Central memory CD8-positive, alpha-beta T cell (primary cell): Measurements from ENCODE around the gene KPNA5.
"Not testable (repeated sequence)": the region's sequence is repeated elsewhere in the genome, so short reads cannot be mapped to it uniquely, and the experiment has no call there.

Source experiments
- ATAC-seq: fragments of 150-1000 bp; cut with Tn5 transposase; replicated peaks from 2 replicates; pipeline ENCODE4 v1.10.0; 2022; ENCODE audit warnings: mild to moderate bottlenecking, moderate FRiP score, moderate number of reproducible peaks; ENCODE audit not compliant: poor library complexity, severe bottlenecking; ENCODE audit errors: extremely low read depth
- DNase-seq, 2 donors: peaks; one replicate each; pipeline ENCODE4 v3.0.0; 2021; ENCODE audit warnings: low spot score in 2 of 2
- H3K27ac Mint-ChIP-seq: one replicate; pipeline ENCODE4 v1.8.0; 2022; ENCODE audit warnings: low read depth, mild to moderate bottlenecking, moderate library complexity, mixed read lengths
- H3K27me3 Mint-ChIP-seq: one replicate; pipeline ENCODE4 v1.8.0; 2022; ENCODE audit warnings: mixed read lengths
- H3K36me3 Mint-ChIP-seq: one replicate; pipeline ENCODE4 v1.8.0; 2022; ENCODE audit warnings: mild to moderate bottlenecking, moderate library complexity, mixed read lengths; ENCODE audit not compliant: insufficient read depth
- H3K4me1 Mint-ChIP-seq: one replicate; pipeline ENCODE4 v1.8.0; 2022; ENCODE audit warnings: mixed read lengths
- H3K4me3 Mint-ChIP-seq: one replicate; pipeline ENCODE4 v1.8.0; 2022; ENCODE audit warnings: mild to moderate bottlenecking, moderate library complexity, mixed read lengths
- H3K9me3 Mint-ChIP-seq: one replicate; pipeline ENCODE4 v1.8.0; 2022; ENCODE audit warnings: mixed read lengths

KPNA5 gene

DNA sequence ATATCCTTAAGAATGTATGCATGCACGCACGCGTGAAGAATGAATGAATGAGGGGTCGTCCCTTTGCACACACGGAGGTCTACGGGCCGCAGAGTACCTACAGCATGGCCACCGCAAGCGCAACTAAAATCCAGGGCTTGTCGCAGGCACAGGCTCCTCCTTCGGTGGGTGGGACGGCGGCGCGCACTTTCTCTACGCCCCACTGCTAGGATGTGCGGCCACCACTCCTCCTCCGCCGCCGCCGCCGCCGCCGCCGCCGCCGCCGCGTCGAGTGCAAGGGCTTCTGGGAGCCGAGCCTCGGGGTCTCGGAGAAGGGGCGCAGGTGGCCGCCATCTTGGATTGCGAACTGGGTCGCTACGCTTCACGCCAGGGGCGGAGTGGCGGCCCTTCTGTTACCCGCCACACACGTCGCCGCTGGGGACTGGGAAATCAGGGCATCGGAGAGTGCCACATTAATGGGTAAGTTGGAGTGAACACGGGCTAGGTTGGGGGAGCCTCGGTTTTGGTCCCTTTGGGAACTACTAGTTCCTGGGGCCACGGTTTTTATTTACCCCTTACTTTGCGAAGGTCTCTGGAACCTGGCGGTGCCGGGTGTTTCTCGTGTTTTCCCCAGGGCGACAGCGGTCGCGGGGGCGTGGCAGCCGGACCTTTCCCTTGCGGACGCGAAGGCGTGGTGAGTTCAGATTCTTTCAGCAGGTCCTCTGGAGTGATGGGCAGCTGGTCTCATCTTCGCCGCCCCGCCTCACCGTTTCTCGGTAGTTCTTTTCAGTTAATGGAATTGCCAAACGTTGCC is at the start of gene KPNA5:
Gene KPNA5 (plus strand): TSS at position 332 of the 793 bp plus-strand sequence. CDS start 124 bp downstream, at position 456.
- peak; percentile 78 to 82 for DNase-seq
- peaks cover 20% of the 10 kb centered on the region for H3K36me3 Mint-ChIP-seq
- ATAC-seq = peak; percentile 92
- H3K4me3 Mint-ChIP-seq = peak within 1 kb of the TSS; percentile 99
- H3K4me1 Mint-ChIP-seq = peaks cover 31% of the 10 kb centered on the region
- H3K27me3 Mint-ChIP-seq = no peaks in the 10 kb centered on the region
- peak within 1 kb of the TSS; percentile 99 for H3K27ac Mint-ChIP-seq
- H3K9me3 Mint-ChIP-seq = no peaks in the 10 kb centered on the region

DNA sequence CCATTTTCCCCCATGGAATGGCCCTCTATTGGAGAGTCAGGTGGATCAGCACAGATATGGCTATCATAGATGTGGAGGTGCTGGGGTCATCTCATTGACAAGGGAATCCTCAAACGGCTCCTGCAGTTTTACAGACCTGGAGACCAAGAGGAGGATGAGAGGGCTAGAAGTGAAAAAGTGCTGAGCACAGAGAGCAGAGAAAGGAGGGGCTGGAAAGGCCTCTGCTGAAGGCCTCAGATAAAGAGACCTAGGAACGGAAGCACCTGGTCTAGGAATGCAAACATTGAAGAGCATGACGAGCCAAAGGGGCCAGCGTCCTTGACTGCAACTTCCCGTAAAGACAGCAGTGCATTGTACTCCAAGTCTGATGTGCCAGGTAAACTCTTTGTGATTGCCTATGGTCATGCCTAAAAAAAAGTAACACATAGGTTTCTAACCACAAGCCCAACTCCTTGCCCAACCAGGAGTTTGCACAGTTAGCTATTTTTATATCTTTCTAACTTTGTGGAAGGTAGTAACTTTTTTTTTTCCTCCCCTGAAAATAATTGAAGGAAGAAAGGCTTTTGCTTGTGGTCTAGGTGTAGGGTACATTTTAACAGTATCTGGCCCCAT is 49.5 kb upstream of the KPNA5 start:
- Mint-ChIP-seq H3K27me3 (no peaks in the 10 kb centered on the region), H3K27ac (no peak overlapping the region), H3K4me3 (no peak overlapping the region), H3K4me1 (no peaks in the 10 kb centered on the region), H3K9me3 (no peaks in the 10 kb centered on the region), H3K36me3 (peaks cover 12% of the 10 kb centered on the region)
- DNase-seq = no peak
- ATAC-seq = no peak

DNA sequence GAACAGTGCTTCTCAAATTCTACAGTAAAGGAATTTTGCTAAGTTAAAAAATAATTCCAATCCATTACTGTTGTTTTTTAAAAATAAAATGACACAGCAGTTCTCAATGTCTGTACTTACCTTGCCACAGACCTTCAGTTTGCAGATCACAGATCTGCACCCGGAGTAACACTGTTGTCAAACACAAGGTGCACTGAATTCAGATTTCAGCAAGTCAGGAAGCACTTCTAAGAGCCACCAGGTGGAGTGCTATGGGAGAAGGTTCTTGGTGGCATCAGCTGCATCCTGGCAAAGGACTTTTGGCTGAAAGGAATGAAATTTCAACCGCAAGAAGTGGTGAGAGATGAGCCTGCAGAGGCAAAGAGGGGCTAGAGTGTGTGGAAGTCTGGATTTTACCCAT is 47.3 kb upstream of the KPNA5 start:
- Mint-ChIP-seq H3K9me3 (no peaks in the 10 kb centered on the region), H3K27me3 (no peaks in the 10 kb centered on the region), H3K4me1 (no peaks in the 10 kb centered on the region), H3K27ac (no peak overlapping the region), H3K36me3 (peaks cover 16% of the 10 kb centered on the region), H3K4me3 (no peak overlapping the region)
- no peak for DNase-seq
- ATAC-seq = no peak

DNA sequence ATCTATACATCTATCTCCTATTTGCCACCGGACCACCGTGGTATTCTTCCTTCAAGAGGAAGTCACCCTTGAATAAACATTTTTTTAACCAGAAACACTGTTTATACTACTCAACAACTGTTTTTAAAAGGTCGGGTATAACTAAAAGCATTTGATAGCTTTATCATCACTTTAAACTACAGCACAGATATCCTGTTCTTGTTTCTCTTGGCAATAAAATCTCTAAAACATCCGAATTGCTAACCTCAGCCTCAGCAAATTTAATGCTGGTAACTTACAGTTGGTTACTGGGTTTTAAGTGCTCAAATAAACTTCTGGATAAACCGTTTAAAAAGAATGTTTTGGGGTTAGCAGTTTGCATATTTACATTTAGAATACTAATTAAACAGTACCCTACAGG is 32.9 kb upstream of the KPNA5 start:
- Mint-ChIP-seq H3K27ac (no peak overlapping the region), H3K4me3 (no peak overlapping the region), H3K36me3 (peaks cover 22% of the 10 kb centered on the region), H3K4me1 (peaks cover 15% of the 10 kb centered on the region), H3K27me3 (no peaks in the 10 kb centered on the region), H3K9me3 (no peaks in the 10 kb centered on the region)
- ATAC-seq = no peak
- DNase-seq = no peak

DNA sequence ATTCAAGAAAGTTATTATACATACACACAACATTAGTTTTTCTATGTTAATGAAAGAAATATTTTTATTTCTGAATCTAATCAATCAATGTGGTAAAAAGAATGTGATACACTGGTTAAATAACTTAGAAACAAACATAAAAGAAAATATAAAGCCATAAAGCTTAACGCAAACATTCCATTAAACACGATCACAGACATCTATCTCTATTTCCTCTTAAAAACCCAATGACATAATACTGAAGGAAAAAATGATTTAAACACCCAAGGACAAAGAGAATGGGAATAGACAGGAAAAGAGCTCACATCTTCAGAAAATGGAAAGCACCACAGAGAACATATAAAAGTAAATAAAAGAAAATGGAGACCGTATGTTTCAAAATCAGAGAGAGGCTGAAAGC is 31.9 kb upstream of the KPNA5 start:
- Mint-ChIP-seq H3K4me1 (peaks cover 15% of the 10 kb centered on the region), H3K36me3 (peaks cover 27% of the 10 kb centered on the region), H3K9me3 (no peaks in the 10 kb centered on the region), H3K4me3 (no peak overlapping the region), H3K27me3 (no peaks in the 10 kb centered on the region), H3K27ac (no peak overlapping the region)
- ATAC-seq = no peak
- DNase-seq = no peak

DNA sequence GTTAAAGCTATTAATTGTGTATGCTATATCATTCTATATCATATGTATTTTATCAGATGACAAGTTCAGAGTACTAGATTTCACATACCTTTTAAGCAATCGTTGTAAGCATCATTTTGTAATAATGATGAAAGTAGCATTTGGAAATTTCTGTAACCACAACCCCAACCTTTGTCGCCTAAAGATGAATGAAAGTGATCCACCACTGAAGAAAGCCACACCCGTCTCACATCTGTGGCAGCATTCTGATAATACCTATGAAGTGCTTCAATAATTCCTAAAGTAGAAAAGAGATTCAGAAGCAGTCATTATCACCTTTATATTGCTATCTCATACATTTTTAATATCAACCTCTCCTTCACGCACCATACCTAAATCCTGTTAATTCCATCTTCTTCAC is 29.1 kb upstream of the KPNA5 start:
- ATAC-seq (no peak), DNase-seq (no peak)
- Mint-ChIP-seq H3K27me3 (no peaks in the 10 kb centered on the region), H3K4me1 (peaks cover 15% of the 10 kb centered on the region), H3K36me3 (peaks cover 38% of the 10 kb centered on the region), H3K4me3 (no peak overlapping the region), H3K27ac (peak overlapping the region; percentile 27), H3K9me3 (no peaks in the 10 kb centered on the region)

DNA sequence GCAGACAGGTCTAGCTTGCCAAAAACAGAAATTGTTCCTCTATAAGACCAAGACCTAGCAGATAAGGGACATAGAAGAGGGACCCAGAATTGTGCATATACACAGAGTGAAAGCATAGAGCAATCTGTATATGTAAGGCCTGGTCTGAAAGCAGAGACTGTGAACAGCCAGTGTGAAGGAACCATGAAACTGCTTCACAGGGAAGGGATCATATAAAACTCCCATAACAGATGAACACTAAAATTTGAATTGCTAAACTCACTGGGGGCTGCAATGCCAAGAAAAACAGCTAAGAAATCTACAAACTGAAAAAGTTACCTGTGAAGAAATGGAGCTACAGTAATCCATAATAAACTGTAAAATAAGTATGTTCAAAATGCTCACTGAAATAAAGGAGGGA is 19.4 kb upstream of the KPNA5 start:
- ATAC-seq (no peak), DNase-seq (no peak)
- Mint-ChIP-seq H3K9me3 (no peaks in the 10 kb centered on the region), H3K27me3 (no peaks in the 10 kb centered on the region), H3K4me1 (peaks cover 51% of the 10 kb centered on the region), H3K4me3 (no peak overlapping the region), H3K27ac (no peak overlapping the region), H3K36me3 (peaks cover 30% of the 10 kb centered on the region)

DNA sequence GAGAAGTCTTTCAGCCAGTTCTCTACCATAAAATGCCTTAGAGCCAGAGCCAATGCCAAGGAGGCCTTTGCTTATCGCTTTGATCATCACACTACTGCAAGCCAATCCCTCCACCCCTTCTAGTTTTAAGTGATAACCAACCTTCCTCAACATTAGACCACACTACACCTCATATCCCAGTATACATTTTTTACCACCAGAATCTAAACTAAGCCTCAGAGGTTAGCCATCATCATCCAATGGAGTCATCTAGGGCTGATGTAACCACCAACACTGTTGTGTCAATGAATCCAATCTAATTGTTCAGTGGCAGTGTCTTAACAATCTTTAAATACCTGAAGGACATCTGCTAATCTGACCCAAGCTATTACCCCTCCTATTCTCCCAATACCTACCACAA is 18.8 kb upstream of the KPNA5 start:
- Mint-ChIP-seq H3K36me3 (peaks cover 25% of the 10 kb centered on the region), H3K27me3 (no peaks in the 10 kb centered on the region), H3K27ac (no peak overlapping the region), H3K4me3 (no peak overlapping the region), H3K9me3 (no peaks in the 10 kb centered on the region), H3K4me1 (peaks cover 57% of the 10 kb centered on the region)
- DNase-seq (no peak), ATAC-seq (no peak)

DNA sequence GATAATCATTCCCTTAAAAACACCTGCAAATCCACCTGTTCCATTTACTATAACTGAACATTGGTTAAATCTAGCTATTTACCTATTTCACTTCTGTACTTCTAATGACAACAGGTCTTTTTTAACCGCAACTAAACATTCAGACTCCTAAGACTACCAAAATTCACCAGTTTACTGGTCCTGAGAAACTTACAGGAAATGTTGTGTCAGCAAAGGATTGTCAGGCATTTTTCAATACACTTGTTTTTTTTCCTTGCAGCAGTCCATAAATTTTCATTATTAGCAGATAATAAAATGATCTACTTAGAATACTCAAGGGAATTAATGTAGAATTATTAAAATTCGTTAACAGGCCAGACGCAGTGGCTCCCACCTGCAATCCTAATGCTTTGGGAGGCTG is 17.7 kb upstream of the KPNA5 start:
- peaks cover 20% of the 10 kb centered on the region for H3K36me3 Mint-ChIP-seq
- H3K27ac Mint-ChIP-seq = peak overlapping the region; percentile 26
- H3K4me1 Mint-ChIP-seq = peaks cover 68% of the 10 kb centered on the region
- H3K27me3 Mint-ChIP-seq = no peaks in the 10 kb centered on the region
- no peak for ATAC-seq
- no peaks in the 10 kb centered on the region for H3K9me3 Mint-ChIP-seq
- H3K4me3 Mint-ChIP-seq = no peak overlapping the region
- DNase-seq = no peak

DNA sequence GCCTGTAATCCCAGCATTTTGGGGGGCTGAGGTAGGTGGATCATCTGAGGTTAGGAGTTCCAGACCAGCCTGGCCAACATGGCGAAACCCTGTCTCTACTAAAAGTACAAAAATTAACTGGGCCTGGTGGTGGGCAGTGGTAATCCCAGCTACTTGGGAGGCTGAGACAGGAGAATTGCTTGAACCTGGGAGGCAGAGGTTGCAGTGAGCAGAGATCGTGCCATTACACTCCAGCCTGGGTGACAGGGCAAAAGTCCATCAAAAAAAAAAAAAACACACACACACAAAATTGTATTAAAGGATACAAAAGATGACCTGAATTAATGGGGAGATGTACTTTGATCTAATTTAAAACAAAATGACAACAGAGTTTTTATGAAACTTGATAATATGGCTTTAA is 16.8 kb upstream of the KPNA5 start:
- not testable (repeated sequence) for H3K9me3 Mint-ChIP-seq, H3K27me3 Mint-ChIP-seq, ATAC-seq, H3K4me3 Mint-ChIP-seq, H3K27ac Mint-ChIP-seq, DNase-seq
- peaks cover 24% of the 10 kb centered on the region for H3K36me3 Mint-ChIP-seq
- H3K4me1 Mint-ChIP-seq = peaks cover 72% of the 10 kb centered on the region

DNA sequence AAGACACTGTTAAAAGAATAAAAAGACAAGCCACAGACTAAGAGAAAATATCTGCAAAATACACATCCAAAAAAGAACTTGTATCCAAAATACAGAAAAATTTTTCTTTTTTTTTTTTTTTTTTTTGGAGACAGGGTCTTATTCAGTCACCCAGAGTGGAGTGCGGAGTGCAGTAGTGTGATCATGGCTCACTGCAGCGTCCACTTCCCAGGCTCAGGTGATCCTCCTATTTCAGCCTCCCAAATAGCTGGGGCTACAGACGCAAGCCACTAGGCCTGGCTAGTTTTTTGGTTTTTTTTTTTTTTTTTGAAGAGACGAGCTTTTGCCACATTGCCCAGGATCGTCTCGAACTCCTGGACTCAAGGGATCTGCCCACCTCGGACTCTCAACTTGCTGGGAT is 15.5 kb upstream of the KPNA5 start:
- no peak overlapping the region for H3K27ac Mint-ChIP-seq
- peaks cover 7% of the 10 kb centered on the region for H3K27me3 Mint-ChIP-seq
- peaks cover 63% of the 10 kb centered on the region for H3K4me1 Mint-ChIP-seq
- DNase-seq = no peak
- peaks cover 18% of the 10 kb centered on the region for H3K36me3 Mint-ChIP-seq
- peak overlapping the region; percentile 28 for H3K4me3 Mint-ChIP-seq
- H3K9me3 Mint-ChIP-seq = no peaks in the 10 kb centered on the region
- no peak for ATAC-seq

DNA sequence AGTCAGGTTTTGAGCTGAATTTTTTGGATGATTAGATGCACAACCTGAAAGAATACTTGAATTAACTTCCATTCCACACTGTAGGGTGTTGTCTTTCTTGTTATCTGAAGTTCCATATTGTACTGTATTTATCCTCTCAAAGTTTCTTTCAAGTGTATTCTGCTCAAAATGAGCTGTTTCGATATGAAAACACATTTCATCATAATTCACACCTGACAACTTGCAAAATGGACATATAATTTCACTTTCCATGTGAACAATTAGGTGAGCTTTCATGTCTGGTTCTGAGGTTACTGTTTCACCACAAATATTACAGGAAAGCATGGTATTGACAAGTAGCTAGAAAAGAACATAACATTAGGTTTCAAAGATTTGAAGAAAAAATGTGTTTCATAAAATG is 14.1 kb upstream of the KPNA5 start:
- Mint-ChIP-seq H3K4me1 (peaks cover 56% of the 10 kb centered on the region), H3K36me3 (peaks cover 18% of the 10 kb centered on the region), H3K27me3 (peaks cover 10% of the 10 kb centered on the region), H3K27ac (no peak overlapping the region), H3K4me3 (peak overlapping the region; percentile 96), H3K9me3 (no peaks in the 10 kb centered on the region)
- ATAC-seq = no peak
- no peak for DNase-seq

DNA sequence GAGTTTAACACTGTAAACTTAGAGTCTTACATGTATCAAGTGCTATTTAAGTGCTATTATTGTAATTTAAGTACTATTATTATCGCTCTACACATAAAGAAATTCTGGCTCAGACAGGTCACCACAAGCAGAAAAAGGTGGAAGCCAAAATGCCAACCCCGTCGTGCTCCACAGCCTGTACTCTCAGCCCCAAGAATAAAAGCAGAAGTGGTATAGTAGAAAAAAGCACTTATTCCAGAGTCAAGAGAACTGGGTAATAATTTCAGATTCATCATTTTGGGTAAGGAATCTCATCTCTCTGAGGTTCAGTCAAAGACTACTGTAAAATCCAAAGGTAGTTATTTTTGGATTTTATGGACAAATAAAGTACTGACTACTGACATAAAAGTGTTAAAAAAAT is 13.4 kb upstream of the KPNA5 start:
- Mint-ChIP-seq H3K4me1 (peaks cover 49% of the 10 kb centered on the region), H3K27me3 (peaks cover 10% of the 10 kb centered on the region), H3K4me3 (peak overlapping the region; percentile 96), H3K36me3 (peaks cover 18% of the 10 kb centered on the region), H3K27ac (peak overlapping the region; percentile 95), H3K9me3 (no peaks in the 10 kb centered on the region)
- ATAC-seq (no peak), DNase-seq (no peak)
